Stimulated activated effector memory CD8-positive, alpha-beta T cell treated with anti-CD3 and anti-CD28 coated beads, Interleukin-12 subunit alpha, Interleukin-12 subunit beta, amount 100 ng/mL, for 72 hours (primary cell): ENCODE data around the gene HMOX1.
"Not testable (repeated sequence)": the region's sequence is repeated elsewhere in the genome, so short reads cannot be mapped to it uniquely, and the experiment has no call there.

ENCODE experiments used
- ATAC-seq: fragments of 150-1000 bp; cut with Tn5 transposase; 2 replicates; pipeline ENCODE4 v1.10.0; 2021
- DNase-seq, 2 donors: peaks; one replicate each; pipeline ENCODE4 v3.0.0; 2021 to 2022; ENCODE audit warnings: low spot score in 2 of 2
- H3K27ac Mint-ChIP-seq: one replicate; pipeline ENCODE4 v1.8.0; 2022; ENCODE audit warnings: mild to moderate bottlenecking, mixed read lengths
- H3K36me3 Mint-ChIP-seq: one replicate; pipeline ENCODE4 v1.8.0; 2022; ENCODE audit warnings: mild to moderate bottlenecking, mixed read lengths
- H3K4me1 Mint-ChIP-seq: one replicate; pipeline ENCODE4 v1.8.0; 2022; ENCODE audit warnings: mixed read lengths
- H3K4me3 Mint-ChIP-seq: one replicate; pipeline ENCODE4 v1.8.0; 2022; ENCODE audit warnings: mild to moderate bottlenecking, mixed read lengths
- H3K9me3 Mint-ChIP-seq: one replicate; pipeline ENCODE4 v1.8.0; 2022; ENCODE audit warnings: mixed read lengths

Gene HMOX1

DNA sequence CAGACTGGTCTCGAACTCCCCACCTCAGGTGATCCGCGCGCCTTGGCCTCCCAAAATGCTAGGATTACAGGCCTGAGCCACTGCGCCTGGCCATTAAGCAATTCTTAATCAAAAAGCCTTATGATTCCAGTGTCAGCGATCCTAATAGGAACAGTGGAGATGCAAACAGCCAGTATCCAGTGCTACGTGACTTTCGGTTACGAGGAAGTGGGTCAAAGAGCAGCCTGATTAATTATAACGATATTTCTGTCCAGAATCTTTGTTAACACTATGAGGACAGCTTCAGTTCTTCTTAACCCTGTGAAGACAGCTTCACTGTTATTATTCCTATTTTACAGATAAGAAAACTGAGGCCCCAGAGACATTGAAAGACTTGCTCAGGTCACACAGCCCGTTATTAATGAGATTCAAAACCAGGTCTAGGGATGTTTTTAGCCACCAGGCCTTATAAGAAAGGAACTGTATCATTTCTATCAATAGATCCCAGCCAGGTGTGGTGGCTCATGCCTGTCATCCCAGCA lies 17.3 kb upstream of the HMOX1 start:
- Mint-ChIP-seq H3K4me3 (no peak overlapping the region), H3K36me3 (no peaks in the 10 kb centered on the region), H3K4me1 (no peaks in the 10 kb centered on the region), H3K27ac (no peak overlapping the region), H3K9me3 (no peaks in the 10 kb centered on the region)
- no peak for DNase-seq
- ATAC-seq, result no peak

DNA sequence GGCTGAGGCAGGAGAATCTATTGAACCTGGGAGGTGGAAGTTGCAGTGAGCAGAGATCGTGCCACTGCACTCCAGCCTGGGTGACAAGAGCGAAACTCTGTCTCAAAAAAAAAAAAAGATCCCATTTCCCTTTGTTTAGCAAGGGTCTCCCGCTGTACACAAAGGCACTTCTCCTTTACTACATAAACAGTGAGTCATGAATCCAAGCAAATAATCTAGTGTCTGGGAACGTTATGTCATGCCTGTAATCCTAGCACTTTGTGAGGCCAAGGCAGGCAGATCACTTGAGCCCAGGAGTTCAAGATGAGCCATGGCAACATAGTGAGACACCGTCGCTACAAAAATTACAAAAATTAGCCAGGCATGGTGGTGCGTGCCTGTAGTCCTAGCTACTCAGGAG lies 16.7 kb upstream of the HMOX1 start:
- not testable (repeated sequence) for H3K4me1 Mint-ChIP-seq, DNase-seq, H3K9me3 Mint-ChIP-seq, H3K36me3 Mint-ChIP-seq, H3K4me3 Mint-ChIP-seq, H3K27ac Mint-ChIP-seq, ATAC-seq

DNA sequence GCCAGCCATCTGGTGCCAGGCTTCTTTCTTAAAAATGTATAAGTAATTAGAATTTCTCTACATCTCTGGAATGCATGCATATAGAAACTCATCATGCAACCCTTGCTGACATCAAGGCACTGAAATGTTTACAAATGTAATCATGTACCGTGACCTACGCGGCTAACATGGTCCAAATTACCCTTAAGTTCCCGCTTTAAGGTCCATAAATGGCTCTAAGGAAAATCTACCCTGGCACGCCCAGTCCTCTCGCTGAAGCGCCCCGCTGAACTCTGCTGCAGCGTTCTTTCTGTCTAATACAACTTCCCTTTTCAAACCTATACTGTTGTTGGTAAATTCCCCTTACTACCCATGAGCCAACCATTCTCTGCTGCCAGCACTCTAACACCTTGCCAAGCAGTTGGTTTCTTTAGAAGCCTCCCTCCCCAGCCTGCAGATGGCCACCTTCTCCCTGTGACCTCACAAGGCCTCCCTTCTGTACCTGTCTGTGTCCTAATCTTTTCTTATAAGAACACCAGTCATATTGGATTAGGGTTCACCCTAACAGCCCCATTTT lies 13.5 kb upstream of the HMOX1 start:
- H3K9me3 Mint-ChIP-seq, result no peaks in the 10 kb centered on the region
- ATAC-seq, result no peak
- H3K36me3 Mint-ChIP-seq, result peaks cover 16% of the 10 kb centered on the region
- no peak overlapping the region for H3K4me3 Mint-ChIP-seq
- H3K27ac Mint-ChIP-seq, result no peak overlapping the region
- peaks cover 8% of the 10 kb centered on the region for H3K4me1 Mint-ChIP-seq
- DNase-seq, result no peak

DNA sequence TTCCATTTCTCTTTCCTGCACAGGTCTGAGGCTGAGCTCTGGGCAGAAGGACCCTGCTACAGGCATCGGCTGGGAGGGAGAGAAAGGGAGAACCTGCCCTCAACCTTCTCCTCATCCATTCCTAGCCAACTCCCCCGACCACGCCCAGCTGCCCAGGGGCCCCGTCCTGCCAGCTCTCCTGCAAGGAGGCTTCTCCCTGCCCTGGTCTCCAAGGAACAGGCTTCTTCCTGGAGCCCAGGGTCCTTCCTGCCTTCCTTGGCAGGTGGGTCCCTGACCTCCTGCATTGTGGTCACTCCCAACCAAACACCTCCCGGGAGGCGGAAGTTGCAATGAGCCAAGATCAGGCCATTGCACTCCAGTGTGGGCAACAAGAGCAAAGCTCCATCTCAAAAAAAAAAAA lies 12.5 kb upstream of the HMOX1 start:
- Mint-ChIP-seq H3K4me1 (peaks cover 8% of the 10 kb centered on the region), H3K36me3 (peaks cover 16% of the 10 kb centered on the region), H3K9me3 (no peaks in the 10 kb centered on the region), H3K27ac (no peak overlapping the region), H3K4me3 (no peak overlapping the region)
- ATAC-seq, result no peak
- DNase-seq, result no peak

DNA sequence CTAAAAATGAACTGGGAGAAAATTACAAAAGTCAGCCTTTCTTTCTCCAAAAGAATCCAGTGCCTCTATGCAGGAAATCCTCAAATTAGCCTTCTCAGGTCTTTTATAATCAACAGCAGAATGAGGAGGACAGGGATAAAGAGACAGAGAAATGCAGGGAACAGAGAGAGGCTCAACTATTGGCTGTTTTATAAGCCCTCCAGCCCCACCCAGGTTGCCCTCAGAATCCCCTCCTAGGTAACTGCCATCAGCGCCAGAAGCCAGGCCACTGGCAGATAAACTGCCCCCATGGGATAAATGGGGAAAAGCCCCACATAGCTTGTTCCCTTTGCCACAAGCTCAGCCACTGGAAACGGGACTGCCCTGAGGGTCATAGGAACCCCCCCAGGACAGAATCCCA lies 10.9 kb upstream of the HMOX1 start:
- no peak for DNase-seq
- Mint-ChIP-seq H3K36me3 (peaks cover 16% of the 10 kb centered on the region), H3K4me1 (peaks cover 8% of the 10 kb centered on the region), H3K27ac (no peak overlapping the region), H3K4me3 (no peak overlapping the region), H3K9me3 (no peaks in the 10 kb centered on the region)
- ATAC-seq, result no peak

GRCh38 chr22:35373781-35374180 lies 7.1 kb upstream of the HMOX1 start:
- Mint-ChIP-seq H3K4me1 (peaks cover 23% of the 10 kb centered on the region), H3K4me3 (no peak overlapping the region), H3K36me3 (peaks cover 16% of the 10 kb centered on the region), H3K9me3 (no peaks in the 10 kb centered on the region), H3K27ac (no peak overlapping the region)
- DNase-seq (no peak), ATAC-seq (no peak)

- Mint-ChIP-seq H3K27ac (no peak overlapping the region), H3K9me3 (no peaks in the 10 kb centered on the region), H3K4me1 (peaks cover 24% of the 10 kb centered on the region), H3K4me3 (no peak overlapping the region), H3K36me3 (peaks cover 16% of the 10 kb centered on the region)
- no peak for DNase-seq
- ATAC-seq, result no peak
Observed at GRCh38 chr22:35375031-35375430, 5.9 kb upstream of the HMOX1 start.

DNA sequence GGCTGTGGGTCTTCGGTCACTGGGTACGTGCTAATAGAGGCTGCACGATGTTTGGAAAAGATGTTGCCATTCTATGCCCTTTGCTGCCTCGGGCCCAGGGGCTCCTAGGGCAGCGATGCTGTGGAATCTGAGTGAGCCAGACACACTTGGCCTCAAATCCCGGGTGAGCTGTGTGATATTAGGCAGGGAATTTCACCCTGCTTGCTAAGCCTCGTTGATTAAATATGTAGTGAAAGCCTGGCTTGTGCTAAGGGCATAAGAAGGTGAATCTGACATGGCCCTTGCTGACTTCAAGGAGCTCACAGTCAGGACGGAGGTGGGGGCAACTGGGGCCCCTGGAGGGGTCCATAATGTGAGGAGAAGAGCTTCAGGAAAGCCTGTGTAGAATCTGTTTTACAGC lies 5.4 kb upstream of the HMOX1 start:
- no peaks in the 10 kb centered on the region for H3K9me3 Mint-ChIP-seq
- H3K4me3 Mint-ChIP-seq, result no peak overlapping the region
- no peak for DNase-seq
- H3K36me3 Mint-ChIP-seq, result peaks cover 14% of the 10 kb centered on the region
- no peak for ATAC-seq
- H3K4me1 Mint-ChIP-seq, result peaks cover 29% of the 10 kb centered on the region
- H3K27ac Mint-ChIP-seq, result peak overlapping the region; percentile 45

- Mint-ChIP-seq H3K4me3 (peak overlapping the region; percentile 27), H3K27ac (peak overlapping the region; percentile 86)
- DNase-seq, result no peak
Observed at GRCh38 chr22:35376728-35377472, 4.0 kb upstream of the HMOX1 start.

GRCh38 chr22:35377735-35378134 lies 3.2 kb upstream of the HMOX1 start:
- Mint-ChIP-seq H3K4me3 (peak overlapping the region; percentile 27), H3K27ac (peak overlapping the region; percentile 86), H3K4me1 (peaks cover 31% of the 10 kb centered on the region), H3K36me3 (no peaks in the 10 kb centered on the region), H3K9me3 (no peaks in the 10 kb centered on the region)
- ATAC-seq, result no peak
- no peak for DNase-seq

More at GRCh38 chr22:35376728-35377472, 4.0 kb upstream of the HMOX1 start:
- peaks cover 6% of the 10 kb centered on the region for H3K36me3 Mint-ChIP-seq
- peaks cover 36% of the 10 kb centered on the region for H3K4me1 Mint-ChIP-seq
- no peaks in the 10 kb centered on the region for H3K9me3 Mint-ChIP-seq
- no peak for ATAC-seq

DNA sequence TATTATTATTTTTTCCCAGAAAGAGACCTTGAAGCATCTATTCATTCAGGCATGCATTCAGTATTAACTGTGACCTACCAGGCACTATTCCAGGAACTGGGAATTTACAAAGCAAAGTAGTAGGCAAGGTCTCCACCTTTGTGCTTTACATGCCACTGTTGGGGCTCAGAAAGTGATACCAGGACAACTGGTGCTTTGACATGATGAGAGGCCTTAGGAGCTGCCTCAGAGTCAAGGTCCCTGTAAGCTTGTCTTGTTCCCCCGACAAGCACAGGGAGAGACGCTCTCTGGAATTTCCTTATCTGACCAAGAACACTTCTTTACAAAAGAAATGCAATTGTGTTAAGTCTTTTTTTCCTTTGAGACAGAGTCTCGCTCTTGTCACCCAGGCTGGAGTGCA lies 2.3 kb upstream of the HMOX1 start:
- no peaks in the 10 kb centered on the region for H3K36me3 Mint-ChIP-seq
- DNase-seq (no peak), ATAC-seq (no peak)
- H3K4me1 Mint-ChIP-seq, result peaks cover 31% of the 10 kb centered on the region
- H3K4me3 Mint-ChIP-seq, result no peak overlapping the region
- H3K27ac Mint-ChIP-seq, result peak overlapping the region; percentile 86
- no peaks in the 10 kb centered on the region for H3K9me3 Mint-ChIP-seq

DNA sequence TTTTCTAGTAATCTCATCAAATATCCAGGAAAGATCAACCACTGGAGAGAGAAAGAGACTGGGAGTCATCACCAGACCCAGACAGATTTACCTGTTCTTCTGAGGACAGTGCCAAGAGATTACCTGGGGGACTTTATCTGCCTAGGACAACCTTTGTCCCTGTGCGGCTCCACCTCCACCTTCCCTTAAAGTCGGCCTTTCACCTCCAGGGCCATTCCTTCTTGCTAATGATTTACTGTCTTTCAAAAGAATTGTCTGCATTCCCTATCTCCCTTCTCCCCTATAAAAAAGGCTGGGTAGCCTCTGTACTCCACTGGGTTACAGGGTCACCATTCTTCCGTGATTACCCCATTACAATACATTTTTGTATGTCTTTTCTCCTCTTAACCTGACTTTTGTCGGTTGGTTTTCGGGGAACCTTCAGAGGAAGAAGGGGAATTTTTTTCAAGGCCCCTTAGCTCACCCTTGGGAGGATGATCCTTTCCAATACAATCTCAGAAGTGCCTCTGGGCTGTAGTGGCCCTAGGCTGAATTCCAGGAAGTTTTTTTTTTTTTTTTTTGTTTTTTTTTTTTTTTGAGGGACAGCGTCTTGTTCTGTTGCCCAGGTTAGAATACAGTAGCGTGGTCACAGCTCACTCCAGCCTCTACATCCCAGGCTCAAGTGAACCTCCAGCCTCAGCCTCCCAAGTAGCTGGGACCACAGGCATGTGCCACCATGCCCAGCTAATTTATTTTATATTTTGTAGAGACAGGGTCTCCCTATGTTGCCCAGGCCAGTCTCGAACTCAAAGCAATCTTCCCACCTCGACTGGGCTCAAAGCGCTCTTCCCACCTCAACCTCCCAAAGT lies 1.5 kb upstream of the HMOX1 start:
- Mint-ChIP-seq H3K4me1 (peaks cover 31% of the 10 kb centered on the region), H3K27ac (no peak overlapping the region), H3K9me3 (no peaks in the 10 kb centered on the region), H3K36me3 (no peaks in the 10 kb centered on the region), H3K4me3 (peak overlapping the region; percentile 67)
- no peak for ATAC-seq
- no peak for DNase-seq

GRCh38 chr22:35380013-35380412 lies 883 bp upstream of the HMOX1 start:
- ATAC-seq (no peak), DNase-seq (no peak)
- Mint-ChIP-seq H3K36me3 (no peaks in the 10 kb centered on the region), H3K4me1 (peaks cover 31% of the 10 kb centered on the region), H3K4me3 (peak overlapping the region; percentile 67), H3K9me3 (no peaks in the 10 kb centered on the region), H3K27ac (peak overlapping the region; percentile 43)

GRCh38 chr22:35381424-35382009 lies 621 bp downstream of the HMOX1 start:
- DNase-seq, result no peak
- Mint-ChIP-seq H3K4me3 (peak overlapping the region; percentile 67), H3K27ac (peak overlapping the region; percentile 43), H3K4me1 (peaks cover 29% of the 10 kb centered on the region), H3K36me3 (no peaks in the 10 kb centered on the region), H3K9me3 (no peaks in the 10 kb centered on the region)
- ATAC-seq, result no peak

DNA sequence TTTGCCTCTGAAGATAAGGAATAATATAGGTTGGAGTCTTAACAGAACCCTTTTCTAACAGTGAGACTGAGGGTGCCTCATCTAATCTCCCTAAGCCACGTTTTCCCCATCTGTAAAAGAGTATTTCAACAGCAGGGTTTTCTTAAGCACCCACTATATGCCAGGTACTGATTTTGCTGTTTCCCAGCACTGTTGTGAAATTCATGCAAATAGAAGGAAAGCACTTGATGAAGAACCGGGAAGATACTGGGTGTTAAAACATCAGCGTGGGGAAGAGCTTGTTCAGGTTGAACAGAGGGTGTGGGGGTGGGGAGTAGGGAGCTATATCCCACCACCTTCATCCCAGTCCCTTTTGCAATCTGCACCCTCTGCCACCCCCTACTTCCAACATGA lies 2.8 kb downstream of the HMOX1 start:
- no peak for DNase-seq
- Mint-ChIP-seq H3K4me1 (peaks cover 16% of the 10 kb centered on the region), H3K27ac (no peak overlapping the region), H3K9me3 (no peaks in the 10 kb centered on the region), H3K4me3 (no peak overlapping the region), H3K36me3 (no peaks in the 10 kb centered on the region)
- no peak for ATAC-seq
